HepG2 (cell line): Measurements from ENCODE around the gene TNFRSF11A.

ENCODE experiments used
- GZF1 ChIP-seq: sonication (generic); formaldehyde crosslinking; IDR thresholded peaks from 2 replicates; pipeline ENCODE4 v1.5.1; 2020; ENCODE audit warnings: mild to moderate bottlenecking, missing genetic modification reagents
- RXRA ChIP-seq: sonication (generic); formaldehyde crosslinking; IDR thresholded peaks from 2 replicates; pipeline ENCODE4 v1.5.1; 2020; ENCODE audit warnings: missing genetic modification reagents
- ZKSCAN1 ChIP-seq: fragments of 150-350 bp; IDR thresholded peaks from 2 replicates; pipeline ENCODE4 v1.6.1; 2014; ENCODE audit warnings: low read length

DNA sequence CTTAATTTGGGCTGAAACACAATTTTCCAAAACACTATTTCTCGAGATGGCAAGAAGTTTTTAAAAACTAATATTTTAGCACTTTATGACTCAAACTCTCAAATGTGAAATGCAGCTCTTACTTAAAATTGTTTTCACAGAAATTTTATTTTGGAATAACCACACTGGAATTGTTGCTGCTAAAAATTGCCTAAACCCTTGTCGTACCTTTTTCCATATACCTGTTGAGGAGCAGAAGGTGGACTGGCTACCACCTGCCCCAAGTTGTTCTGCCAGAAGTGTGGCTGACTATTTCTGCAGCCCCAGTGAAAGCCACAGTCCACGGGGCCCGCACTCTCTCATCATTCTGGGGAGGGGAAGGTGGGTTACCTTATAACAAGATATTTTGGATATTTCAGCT lies 23.4 kb downstream of the TNFRSF11A start:
- no peak for TF ChIP-seq RXRA (CRISPR knock-in tag)
- TF ChIP-seq GZF1 (CRISPR knock-in tag), result no peak
- TF ChIP-seq ZKSCAN1, result no peak
